BLaER1 treated with 17β-estradiol and CSF1 and Interleukin-3, amounts not matched to agents 10 nM and 100 nM (cell line): Measurements from ENCODE around the gene COL11A1.
"Not testable (repeated sequence)": the region's sequence is repeated elsewhere in the genome, so short reads cannot be mapped to it uniquely, and the experiment has no call there.

ENCODE experiments used
- H3K27ac ChIP-seq, 11 experiments: shearing (Covaris generic); formaldehyde crosslinking; 2 replicates each; pipeline ENCODE4 v1.8.1; 2022
- H3K27me3 ChIP-seq, 11 experiments: shearing (Covaris generic); formaldehyde crosslinking; 2 replicates each; pipeline ENCODE4 v1.8.1; 2022
- H3K36me3 ChIP-seq, 11 experiments: shearing (Covaris generic); formaldehyde crosslinking; 2 replicates each; pipeline ENCODE4 v1.8.1; 2022
- H3K4me1 ChIP-seq, 10 experiments: shearing (Covaris generic); formaldehyde crosslinking; 2 replicates each; pipeline ENCODE4 v1.8.1; 2022
- H3K4me2 ChIP-seq, 11 experiments: shearing (Covaris generic); formaldehyde crosslinking; 2 replicates each; pipeline ENCODE4 v1.8.1; 2022
- H3K4me3 ChIP-seq, 10 experiments: shearing (Covaris generic); formaldehyde crosslinking; 2 replicates each; pipeline ENCODE4 v1.8.1; 2022
- H3K9ac ChIP-seq, 11 experiments: shearing (Covaris generic); formaldehyde crosslinking; 2 replicates each; pipeline ENCODE4 v1.8.1; 2022
- H3K9me3 ChIP-seq, 11 experiments: shearing (Covaris generic); formaldehyde crosslinking; replicated peaks in 1 of 11; 2 replicates each; pipeline ENCODE4 v1.8.1; 2022
- H4K20me1 ChIP-seq, 11 experiments: shearing (Covaris generic); formaldehyde crosslinking; 2 replicates each; pipeline ENCODE4 v1.8.1; 2022
- Cebpa-rat ChIP-seq, 11 experiments: shearing (Covaris generic); IDR thresholded peaks; 2 replicates each; pipeline ENCODE4 v1.8.1; 2022

COL11A1 gene

GRCh38 chr1:102942324-102942723 is 166.0 kb downstream of the COL11A1 start:
- no peak for TF ChIP-seq Cebpa-rat (IDR thresholded peaks at IDR 0.05)
- Histone ChIP-seq H3K36me3 (no peaks in the 10 kb centered on the region), H3K4me1 (no peaks in the 10 kb centered on the region), H3K9me3 (no peaks in the 10 kb centered on the region), H3K4me2 (no peak overlapping the region), H3K9ac (no peak overlapping the region), H3K4me3 (no peak overlapping the region), H3K27me3 (no peaks in the 10 kb centered on the region), H4K20me1 (no peaks in the 10 kb centered on the region), H3K27ac (no peak overlapping the region)

DNA sequence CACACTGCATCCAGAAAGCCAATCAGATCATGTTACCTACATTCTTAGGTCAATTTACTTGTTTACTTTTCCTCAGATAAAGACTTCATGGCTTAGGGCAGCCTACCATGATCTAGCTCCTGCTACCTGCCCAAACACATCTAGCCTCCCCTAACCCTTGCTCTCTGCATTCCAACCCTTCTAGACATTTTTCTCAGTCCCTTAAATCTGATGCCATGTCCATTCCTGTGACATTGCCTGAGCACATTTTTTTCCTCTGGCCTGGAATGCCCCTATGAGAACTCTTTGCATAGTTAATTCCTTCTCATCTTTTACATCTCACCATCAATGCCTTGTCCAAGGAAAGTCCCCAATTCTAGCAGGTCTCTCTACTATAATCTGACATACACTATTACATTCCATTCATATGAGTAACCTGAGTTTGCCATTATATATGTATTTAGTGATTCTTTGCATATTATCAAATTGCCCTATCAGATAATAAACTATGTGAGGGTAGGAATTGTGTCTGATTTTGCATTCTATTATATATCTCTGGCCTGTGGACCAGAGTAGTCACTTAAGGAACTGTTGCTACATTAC is 166.9 kb downstream of the COL11A1 start:
- Histone ChIP-seq H3K9me3 (no peaks in the 10 kb centered on the region), H3K4me1 (no peaks in the 10 kb centered on the region), H4K20me1 (no peaks in the 10 kb centered on the region), H3K4me3 (no peak overlapping the region), H3K27me3 (no peaks in the 10 kb centered on the region), H3K36me3 (no peaks in the 10 kb centered on the region), H3K9ac (no peak overlapping the region), H3K4me2 (no peak overlapping the region), H3K27ac (no peak overlapping the region)
- no peak for TF ChIP-seq Cebpa-rat (IDR thresholded peaks at IDR 0.05)

GRCh38 chr1:102937401-102937800 is 170.9 kb downstream of the COL11A1 start:
- no peak for TF ChIP-seq Cebpa-rat (IDR thresholded peaks at IDR 0.05)
- no peaks in the 10 kb centered on the region for H3K4me1 ChIP-seq
- H3K36me3 ChIP-seq: no peaks in the 10 kb centered on the region
- H4K20me1 ChIP-seq: no peaks in the 10 kb centered on the region
- no peak overlapping the region for H3K4me2 ChIP-seq
- H3K27me3 ChIP-seq: no peaks in the 10 kb centered on the region
- no peak overlapping the region for H3K27ac ChIP-seq
- H3K9me3 ChIP-seq: no peaks in the 10 kb centered on the region
- H3K9ac ChIP-seq: no peak overlapping the region
- H3K4me3 ChIP-seq: no peak overlapping the region

DNA sequence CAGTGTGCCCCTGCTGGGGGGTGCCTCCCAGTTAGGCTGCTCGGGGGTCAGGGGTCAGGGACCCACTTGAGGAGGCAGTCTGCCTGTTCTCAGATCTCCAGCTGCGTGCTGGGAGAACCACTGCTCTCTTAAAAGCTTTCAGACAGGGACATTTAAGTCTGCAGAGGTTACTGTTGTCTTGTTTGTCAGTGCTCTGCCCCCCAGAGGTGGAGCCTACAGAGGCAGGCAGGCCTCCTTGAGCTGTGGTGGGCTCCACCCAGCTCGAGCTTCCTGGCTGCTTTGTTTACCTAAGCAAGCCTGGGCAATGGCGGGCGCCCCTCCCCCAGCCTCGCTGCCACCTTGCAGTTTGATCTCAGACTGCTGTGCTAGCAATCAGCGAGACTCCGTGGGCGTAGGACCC is 175.0 kb downstream of the COL11A1 start:
- H3K4me2 ChIP-seq, H3K4me3 ChIP-seq, H3K9ac ChIP-seq, H3K36me3 ChIP-seq, H3K9me3 ChIP-seq, H3K4me1 ChIP-seq, H4K20me1 ChIP-seq, H3K27ac ChIP-seq, H3K27me3 ChIP-seq: not testable (repeated sequence)

DNA sequence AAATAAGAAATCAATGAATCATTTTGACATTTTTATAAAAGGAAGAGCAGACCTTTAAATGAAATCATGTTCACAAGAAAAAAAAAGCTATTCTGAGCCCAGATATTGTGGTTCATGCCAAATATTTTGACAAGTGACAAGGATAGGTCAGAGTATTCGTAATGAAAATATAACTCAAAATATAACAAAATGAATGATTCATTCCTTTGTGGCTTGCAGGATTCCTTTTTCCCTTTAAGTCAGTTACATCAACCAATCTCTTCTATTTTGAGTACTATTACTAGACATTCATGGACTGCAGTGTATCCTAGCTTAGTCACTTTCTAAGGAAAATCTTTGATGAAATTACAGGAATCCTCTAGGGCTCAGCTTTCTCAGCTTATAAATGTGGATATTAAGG is 188.7 kb downstream of the COL11A1 start:
- no peaks in the 10 kb centered on the region for H3K36me3 ChIP-seq
- H4K20me1 ChIP-seq: no peaks in the 10 kb centered on the region
- no peaks in the 10 kb centered on the region for H3K9me3 ChIP-seq
- no peak overlapping the region for H3K4me2 ChIP-seq
- no peaks in the 10 kb centered on the region for H3K27me3 ChIP-seq
- H3K9ac ChIP-seq: no peak overlapping the region
- no peak overlapping the region for H3K4me3 ChIP-seq
- H3K4me1 ChIP-seq: no peaks in the 10 kb centered on the region
- no peak overlapping the region for H3K27ac ChIP-seq
- TF ChIP-seq Cebpa-rat (IDR thresholded peaks at IDR 0.05): no peak

GRCh38 chr1:102901996-102902395 is 206.3 kb downstream of the COL11A1 start:
- no peaks in the 10 kb centered on the region for H3K9me3 ChIP-seq
- H3K9ac ChIP-seq: no peak overlapping the region
- H4K20me1 ChIP-seq: no peaks in the 10 kb centered on the region
- no peak for TF ChIP-seq Cebpa-rat (IDR thresholded peaks at IDR 0.05)
- H3K27ac ChIP-seq: no peak overlapping the region
- H3K36me3 ChIP-seq: no peaks in the 10 kb centered on the region
- H3K27me3 ChIP-seq: no peaks in the 10 kb centered on the region
- H3K4me3 ChIP-seq: no peak overlapping the region
- no peak overlapping the region for H3K4me2 ChIP-seq
- H3K4me1 ChIP-seq: no peaks in the 10 kb centered on the region

DNA sequence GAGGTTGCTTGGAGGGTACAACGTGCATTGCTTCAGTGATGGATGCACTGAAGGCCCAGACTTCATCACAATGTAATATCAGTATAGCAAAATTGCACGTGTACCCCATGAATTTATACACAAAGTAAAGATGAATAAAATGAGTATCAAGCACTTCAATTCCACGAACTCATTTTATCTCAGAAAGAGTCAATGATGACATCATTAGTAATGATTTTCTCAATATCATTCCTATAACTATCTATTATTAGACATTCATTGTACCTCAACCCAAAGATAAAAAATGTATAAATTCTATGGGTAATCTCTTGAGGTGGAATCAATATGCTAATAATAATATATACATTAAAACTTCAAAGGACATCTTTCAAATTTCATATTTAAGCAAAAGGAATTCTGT is 208.4 kb downstream of the COL11A1 start:
- H3K36me3 ChIP-seq: no peaks in the 10 kb centered on the region
- H3K9me3 ChIP-seq: no peaks in the 10 kb centered on the region
- H4K20me1 ChIP-seq: no peaks in the 10 kb centered on the region
- TF ChIP-seq Cebpa-rat (IDR thresholded peaks at IDR 0.05): no peak
- H3K27ac ChIP-seq: no peak overlapping the region
- no peak overlapping the region for H3K4me2 ChIP-seq
- no peaks in the 10 kb centered on the region for H3K4me1 ChIP-seq
- H3K4me3 ChIP-seq: no peak overlapping the region
- no peaks in the 10 kb centered on the region for H3K27me3 ChIP-seq
- H3K9ac ChIP-seq: no peak overlapping the region

- no peaks in the 10 kb centered on the region for H3K9me3 ChIP-seq
- no peaks in the 10 kb centered on the region for H4K20me1 ChIP-seq
- H3K27ac ChIP-seq: no peak overlapping the region
- H3K4me2 ChIP-seq: no peak overlapping the region
- H3K4me1 ChIP-seq: no peaks in the 10 kb centered on the region
- no peak overlapping the region for H3K4me3 ChIP-seq
- H3K27me3 ChIP-seq: no peaks in the 10 kb centered on the region
- no peaks in the 10 kb centered on the region for H3K36me3 ChIP-seq
- no peak for TF ChIP-seq Cebpa-rat (IDR thresholded peaks at IDR 0.05)
- H3K9ac ChIP-seq: no peak overlapping the region
Observed at GRCh38 chr1:102897557-102897956, 210.8 kb downstream of the COL11A1 start.

GRCh38 chr1:102896771-102897170 is 211.6 kb downstream of the COL11A1 start:
- Histone ChIP-seq H3K4me2 (no peak overlapping the region), H3K27ac (no peak overlapping the region), H3K36me3 (no peaks in the 10 kb centered on the region), H3K9ac (no peak overlapping the region), H3K4me1 (no peaks in the 10 kb centered on the region), H3K9me3 (no peaks in the 10 kb centered on the region), H3K4me3 (no peak overlapping the region), H4K20me1 (no peaks in the 10 kb centered on the region), H3K27me3 (no peaks in the 10 kb centered on the region)
- TF ChIP-seq Cebpa-rat (IDR thresholded peaks at IDR 0.05): no peak

DNA sequence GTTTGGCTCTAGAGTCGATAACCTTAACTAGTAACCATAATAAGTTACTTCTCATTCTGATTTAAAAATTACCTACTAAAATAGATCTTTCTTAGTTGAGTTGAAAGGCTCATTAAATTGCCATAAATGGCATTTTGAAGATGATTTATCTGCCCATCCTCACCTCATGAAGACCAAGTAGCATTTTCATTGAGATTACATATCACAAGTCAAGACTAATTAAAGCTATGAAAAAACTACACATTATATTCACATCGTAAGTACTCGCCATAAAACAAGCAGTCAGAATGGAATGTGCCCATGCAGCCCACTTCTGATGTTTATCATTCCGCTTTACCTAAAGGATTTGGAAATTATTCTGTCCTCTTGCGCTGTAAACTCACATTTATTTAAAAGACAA is 212.0 kb downstream of the COL11A1 start:
- H3K4me3 ChIP-seq: no peak overlapping the region
- no peak overlapping the region for H3K9ac ChIP-seq
- H3K36me3 ChIP-seq: no peaks in the 10 kb centered on the region
- H3K9me3 ChIP-seq: no peaks in the 10 kb centered on the region
- no peaks in the 10 kb centered on the region for H3K27me3 ChIP-seq
- no peak overlapping the region for H3K27ac ChIP-seq
- H3K4me1 ChIP-seq: no peaks in the 10 kb centered on the region
- TF ChIP-seq Cebpa-rat (IDR thresholded peaks at IDR 0.05): no peak
- H4K20me1 ChIP-seq: no peaks in the 10 kb centered on the region
- no peak overlapping the region for H3K4me2 ChIP-seq
